Smooth muscle cell (in vitro differentiated cells): Measurements from ENCODE around the gene PATJ. TPM values are rescaled to one million over a fixed set of nuclear protein-coding genes. Genes with fewer than 3 reads are reported as not detected.

ENCODE experiments used
- DNase-seq: peaks from one replicate; lab custom pipeline; 2025; ENCODE audit not compliant: unreplicated experiment; lab: John Stamatoyannopoulos, UW
- H2AFZ ChIP-seq: fragments of 200-600 bp; sonication (generic); 2 replicates; pipeline ENCODE4 v1.6.0; 2016; ENCODE audit warnings: antibody characterized with exemption, low read depth, mild to moderate bottlenecking
- H3F3A ChIP-seq: fragments of 200-600 bp; sonication (generic); 2 replicates; pipeline ENCODE4 v1.6.0; 2017; ENCODE audit warnings: antibody characterized with exemption, low read depth
- H3K27ac ChIP-seq: fragments of 200-600 bp; sonication (generic); 2 replicates; pipeline ENCODE4 v1.5.1; 2016; ENCODE audit warnings: low read depth, mild to moderate bottlenecking
- H3K27me3 ChIP-seq: fragments of 200-600 bp; sonication (generic); 2 replicates; pipeline ENCODE4 v1.6.1; 2016; ENCODE audit warnings: low read depth, mild to moderate bottlenecking
- H3K36me3 ChIP-seq: fragments of 200-600 bp; sonication (generic); 2 replicates; pipeline ENCODE4 v1.5.1; 2016; ENCODE audit warnings: low read depth
- H3K4me1 ChIP-seq: fragments of 200-600 bp; sonication (generic); 2 replicates; pipeline ENCODE4 v1.5.1; 2016; ENCODE audit warnings: low read depth
- H3K4me2 ChIP-seq: fragments of 200-600 bp; sonication (generic); 2 replicates; pipeline ENCODE4 v1.6.0; 2016; ENCODE audit warnings: mild to moderate bottlenecking
- H3K4me3 ChIP-seq: fragments of 200-600 bp; sonication (generic); 2 replicates; pipeline ENCODE4 v1.5.1; 2016; ENCODE audit warnings: mild to moderate bottlenecking
- H3K79me2 ChIP-seq: fragments of 200-600 bp; sonication (generic); 2 replicates; pipeline ENCODE4 v1.6.0; 2016; ENCODE audit warnings: low read depth, mild to moderate bottlenecking
- H3K9ac ChIP-seq: fragments of 200-600 bp; sonication (generic); 2 replicates; pipeline ENCODE4 v1.6.0; 2016; ENCODE audit warnings: low read depth
- H3K9me3 ChIP-seq: fragments of 200-600 bp; sonication (generic); replicated peaks from 2 replicates; pipeline ENCODE4 v1.5.1; 2016; ENCODE audit warnings: low read depth
- H4K20me1 ChIP-seq: fragments of 200-600 bp; sonication (generic); 2 replicates; pipeline ENCODE4 v1.6.0; 2016; ENCODE audit warnings: low read depth
- CTCF ChIP-seq: fragments of 200-600 bp; sonication (generic); IDR thresholded peaks from 2 replicates; pipeline ENCODE4 v1.5.1; 2017; ENCODE audit warnings: borderline replicate concordance, mild to moderate bottlenecking, antibody characterized with exemption; ENCODE audit not compliant: insufficient read depth, poor library complexity, severe bottlenecking
- WGBS: methylation state at CpG from one replicate; pipeline ENCODE4 v1.1.7; 2016; ENCODE audit warnings: low lambda C conversion rate; 5-methylcytosine and 5-hydroxymethylcytosine counted together
- polyA plus RNA-seq: library from polyadenylated mRNA; unstranded; fragments of >200 nt; fragmentation: Nextera tagmentation; extraction: Ambion mirVana; gene quantifications from 2 replicates; pipeline ENCODE4 v1.2.1, GENCODE V29; 2016
- total RNA-seq: library from RNA; depleted of rRNA; stranded (reverse); fragments of >200 nt; gene quantifications from 2 replicates; pipeline ENCODE4 v1.2.3, GENCODE V29; 2014

The PATJ gene
- total and polyA plus RNA-seq, 2 experiments from 2014 or later: 3.5 to 12.3 TPM

DNA sequence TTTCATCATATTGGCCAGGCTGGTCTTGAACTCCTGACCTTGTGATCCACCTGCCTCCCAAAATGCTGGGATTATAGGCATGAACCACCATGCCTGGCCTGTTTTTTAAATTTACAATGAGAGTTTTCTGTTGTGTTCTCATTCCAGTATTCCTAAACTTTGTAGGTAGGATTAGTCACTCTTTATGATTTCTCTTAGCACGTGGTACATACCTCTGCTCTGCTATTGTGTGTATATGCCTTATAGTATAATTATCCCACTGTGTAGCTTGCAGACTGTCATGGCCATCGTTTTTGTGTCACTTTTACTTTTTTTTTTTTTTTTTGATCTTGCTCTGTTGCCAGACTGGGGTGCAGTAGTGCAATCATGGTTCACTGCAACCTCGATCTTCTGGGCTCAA, 14.5 kb downstream of the PATJ start:
- no peak for TF ChIP-seq CTCF
- no peak overlapping the region for H2AFZ ChIP-seq
- peaks cover 16% of the 10 kb centered on the region for H3K79me2 ChIP-seq
- H3K9me3 ChIP-seq: no peaks in the 10 kb centered on the region
- no peak for DNase-seq
- H3K36me3 ChIP-seq: no peaks in the 10 kb centered on the region
- no peaks in the 10 kb centered on the region for H3K4me1 ChIP-seq
- no peak overlapping the region for H3K27ac ChIP-seq
- H3K27me3 ChIP-seq: no peaks in the 10 kb centered on the region
- no peak overlapping the region for H3K4me2 ChIP-seq
- no peak overlapping the region for H3K9ac ChIP-seq
- 78% methylated on average over 3 of the region's 3 CpGs for WGBS
- no peaks in the 10 kb centered on the region for H4K20me1 ChIP-seq
- H3K4me3 ChIP-seq: no peak overlapping the region
- H3F3A ChIP-seq: no peaks in the 10 kb centered on the region

GRCh38 chr1:61757950-61758349, 15.7 kb downstream of the PATJ start:
- Histone ChIP-seq H4K20me1 (no peaks in the 10 kb centered on the region), H3K36me3 (no peaks in the 10 kb centered on the region), H3K27ac (peak overlapping the region; percentile 11), H3K4me1 (no peaks in the 10 kb centered on the region), H3K4me2 (no peak overlapping the region), H3F3A (no peaks in the 10 kb centered on the region), H3K4me3 (no peak overlapping the region), H3K27me3 (no peaks in the 10 kb centered on the region), H3K9me3 (no peaks in the 10 kb centered on the region), H2AFZ (no peak overlapping the region), H3K79me2 (peaks cover 22% of the 10 kb centered on the region), H3K9ac (no peak overlapping the region)
- 67% methylated on average over 2 of the region's 2 CpGs for WGBS
- no peak for DNase-seq
- no peak for TF ChIP-seq CTCF

- no peak for TF ChIP-seq CTCF
These were observed 27.9 kb downstream of the PATJ start for GRCh38 chr1:61770131-61770530.

GRCh38 chr1:61776091-61776490, 33.8 kb downstream of the PATJ start:
- WGBS: 94% methylated on average over 2 of the region's 2 CpGs
- no peak overlapping the region for H3K27ac ChIP-seq
- no peak overlapping the region for H3K4me2 ChIP-seq
- H3K9me3 ChIP-seq: no peaks in the 10 kb centered on the region
- no peak for TF ChIP-seq CTCF
- H2AFZ ChIP-seq: no peak overlapping the region
- no peaks in the 10 kb centered on the region for H4K20me1 ChIP-seq
- H3K27me3 ChIP-seq: no peaks in the 10 kb centered on the region
- H3K4me1 ChIP-seq: no peaks in the 10 kb centered on the region
- no peak for DNase-seq
- no peaks in the 10 kb centered on the region for H3K79me2 ChIP-seq
- no peak overlapping the region for H3K4me3 ChIP-seq
- H3K9ac ChIP-seq: no peak overlapping the region
- no peaks in the 10 kb centered on the region for H3K36me3 ChIP-seq
- no peaks in the 10 kb centered on the region for H3F3A ChIP-seq

More at GRCh38 chr1:61770131-61770530, 27.9 kb downstream of the PATJ start:
- Histone ChIP-seq H2AFZ (no peak overlapping the region), H3K27ac (no peak overlapping the region), H3F3A (no peaks in the 10 kb centered on the region), H3K9me3 (no peaks in the 10 kb centered on the region), H3K27me3 (no peaks in the 10 kb centered on the region), H3K36me3 (no peaks in the 10 kb centered on the region), H3K79me2 (no peaks in the 10 kb centered on the region), H4K20me1 (no peaks in the 10 kb centered on the region), H3K4me1 (no peaks in the 10 kb centered on the region), H3K4me3 (no peak overlapping the region), H3K4me2 (no peak overlapping the region), H3K9ac (no peak overlapping the region)
- 58% methylated on average over 1 of the region's 1 CpG for WGBS
- DNase-seq: no peak
